HG03280 (cell line): ENCODE results near the gene MOXD1.
"Not testable (repeated sequence)": the region's sequence is repeated elsewhere in the genome, so short reads cannot be mapped to it uniquely, and the experiment has no call there.

ENCODE experiments used
- ATAC-seq: cut with Tn5 transposase; IDR thresholded peaks from one replicate; pipeline ENCODE4 v1.9.1; 2021; ENCODE audit warnings: mild to moderate bottlenecking, moderate library complexity; ENCODE audit not compliant: unreplicated experiment

The MOXD1 gene

DNA sequence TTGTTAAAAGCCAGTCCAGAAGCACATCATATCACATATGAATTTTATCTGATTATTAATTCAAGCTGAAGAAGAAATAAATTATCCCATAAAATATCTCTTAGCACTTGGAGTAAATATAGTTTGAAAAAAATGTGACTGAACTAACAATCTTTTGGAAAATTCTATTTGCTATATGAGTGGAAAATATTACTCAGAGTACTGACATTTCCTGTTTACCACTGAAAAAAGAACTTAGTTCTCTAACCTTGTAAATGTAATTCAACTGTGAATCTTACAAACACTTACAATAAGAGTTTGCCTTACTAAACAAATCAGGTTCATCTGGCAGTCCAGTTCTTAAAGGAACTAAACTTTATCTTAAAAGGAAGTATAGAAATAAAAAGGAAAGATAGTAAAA, 44.2 kb downstream of the MOXD1 start:
- ATAC-seq: no peak

DNA sequence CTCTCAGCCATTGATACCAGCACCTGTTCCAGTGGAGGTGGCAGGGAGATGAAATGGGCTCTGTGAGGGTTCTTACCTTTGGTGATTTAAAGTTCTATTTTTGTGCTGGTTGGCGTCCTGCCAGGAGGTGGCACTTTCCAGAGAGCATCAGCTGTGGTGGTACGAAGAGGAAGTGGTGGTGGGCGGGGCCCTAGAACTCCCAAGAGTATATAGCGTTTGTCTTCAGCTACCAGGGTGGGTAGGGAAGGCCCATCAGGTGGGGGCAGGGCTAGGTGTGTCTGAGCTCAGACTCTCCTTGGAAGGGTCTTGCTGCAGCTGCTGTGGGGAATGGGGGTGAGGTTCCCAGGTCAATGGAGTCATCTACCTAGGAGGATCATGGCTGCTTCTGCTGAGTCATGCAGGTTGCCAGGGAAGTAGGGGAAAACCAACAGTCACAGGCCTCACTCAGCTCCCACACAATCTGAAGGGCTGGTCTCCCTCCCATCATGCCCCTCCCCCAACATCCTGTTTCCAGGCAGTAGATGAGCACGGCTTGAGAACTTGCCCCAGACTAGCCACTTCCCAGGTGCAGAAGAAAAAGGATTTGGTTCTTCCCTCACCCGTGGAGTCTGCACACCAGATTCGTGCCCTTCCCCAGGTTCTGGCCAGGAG, 46.6 kb downstream of the MOXD1 start:
- ATAC-seq: no peak

DNA sequence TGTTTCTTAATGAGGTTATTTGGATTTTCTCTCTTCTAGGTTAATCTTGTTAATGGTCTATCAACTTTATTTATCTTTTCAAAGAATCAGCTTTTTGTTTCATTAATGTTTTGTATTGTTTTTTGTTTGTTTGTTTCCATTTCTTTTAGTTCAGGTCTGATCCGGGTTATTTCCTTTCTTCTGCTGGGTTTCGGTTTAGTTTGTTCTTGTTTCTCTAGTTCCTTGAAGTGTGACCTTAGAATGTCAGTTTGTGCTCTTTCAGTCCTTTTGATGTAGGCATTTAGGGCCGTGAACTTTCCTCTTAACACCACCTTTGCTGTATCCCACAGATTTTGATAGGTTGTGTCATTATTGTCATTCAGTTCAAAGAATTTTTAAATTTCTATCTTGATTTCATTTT, 49.3 kb downstream of the MOXD1 start:
- not testable (repeated sequence) for ATAC-seq

DNA sequence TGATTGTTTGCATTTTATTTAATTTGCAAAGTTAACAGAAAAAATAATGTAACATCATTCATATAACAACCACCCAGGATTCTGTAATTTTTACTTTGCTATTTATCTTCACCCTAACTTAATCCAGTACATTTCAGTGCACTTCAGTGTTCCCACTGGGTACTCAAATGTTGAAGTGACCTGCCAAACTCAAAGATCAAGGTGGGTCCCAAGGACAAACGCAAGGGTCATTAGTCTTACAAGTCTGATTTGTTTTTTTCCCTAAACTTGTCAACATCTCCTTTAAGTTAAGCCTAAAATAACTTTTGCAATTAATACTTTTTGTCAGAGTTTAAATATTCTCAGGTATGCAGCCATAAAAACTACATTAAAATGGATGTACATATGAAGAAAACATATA, 53.0 kb downstream of the MOXD1 start:
- ATAC-seq: no peak

DNA sequence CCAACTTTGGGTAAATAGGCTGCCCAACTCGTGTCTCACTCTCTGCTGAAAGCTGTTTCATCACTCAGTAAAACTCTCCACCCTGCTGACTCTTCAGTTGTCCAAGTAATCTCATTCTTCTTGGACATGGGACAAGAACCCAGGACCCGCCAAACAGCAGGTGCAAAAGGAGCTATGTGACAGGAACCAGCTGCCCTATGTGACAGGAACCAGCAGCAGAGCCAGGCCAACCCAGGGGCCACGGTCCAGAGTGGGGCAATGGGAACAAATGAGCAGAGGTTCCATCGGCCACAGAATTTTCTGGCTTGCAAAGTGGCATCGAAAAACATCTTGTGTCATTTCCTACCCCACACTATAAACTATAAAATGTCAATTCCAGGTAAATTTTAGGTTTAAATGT, 56.5 kb downstream of the MOXD1 start:
- no peak for ATAC-seq

DNA sequence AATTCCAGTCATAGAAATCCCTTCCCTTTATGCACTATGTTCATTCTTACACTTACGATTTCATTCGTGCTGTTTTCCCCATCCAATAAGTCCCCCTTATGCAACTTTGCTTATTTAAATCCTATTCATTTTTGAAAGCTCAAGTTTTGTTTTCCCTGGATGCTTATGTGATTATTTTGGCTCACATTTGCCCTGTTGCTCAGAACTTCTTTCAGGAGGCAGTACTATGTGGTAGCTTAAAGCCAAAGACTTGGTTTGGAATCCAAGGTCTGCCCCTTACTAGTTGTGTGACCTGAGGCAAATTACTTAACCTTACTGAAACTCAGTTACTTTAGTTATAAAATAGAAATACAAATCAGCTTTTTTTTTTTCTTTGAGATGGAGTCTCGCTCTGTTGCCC, 59.6 kb downstream of the MOXD1 start:
- no peak for ATAC-seq

DNA sequence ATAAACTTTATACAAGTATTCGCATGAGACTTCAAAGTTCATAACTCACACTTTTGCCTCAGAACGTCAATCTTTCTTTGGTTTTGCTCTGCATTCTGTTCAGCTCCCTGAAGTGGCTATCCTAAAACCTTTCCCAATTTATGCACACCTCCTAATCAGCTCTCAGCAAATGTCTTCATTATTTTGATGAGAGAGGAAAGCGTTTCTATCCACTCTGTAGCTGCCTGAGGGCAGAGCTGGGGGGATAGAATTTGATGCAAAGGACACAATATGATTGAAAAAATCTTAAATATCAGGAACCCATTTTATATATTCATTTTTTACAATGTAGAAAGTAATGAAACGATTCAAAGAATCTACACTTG, 66.8 kb downstream of the MOXD1 start:
- ATAC-seq: no peak

DNA sequence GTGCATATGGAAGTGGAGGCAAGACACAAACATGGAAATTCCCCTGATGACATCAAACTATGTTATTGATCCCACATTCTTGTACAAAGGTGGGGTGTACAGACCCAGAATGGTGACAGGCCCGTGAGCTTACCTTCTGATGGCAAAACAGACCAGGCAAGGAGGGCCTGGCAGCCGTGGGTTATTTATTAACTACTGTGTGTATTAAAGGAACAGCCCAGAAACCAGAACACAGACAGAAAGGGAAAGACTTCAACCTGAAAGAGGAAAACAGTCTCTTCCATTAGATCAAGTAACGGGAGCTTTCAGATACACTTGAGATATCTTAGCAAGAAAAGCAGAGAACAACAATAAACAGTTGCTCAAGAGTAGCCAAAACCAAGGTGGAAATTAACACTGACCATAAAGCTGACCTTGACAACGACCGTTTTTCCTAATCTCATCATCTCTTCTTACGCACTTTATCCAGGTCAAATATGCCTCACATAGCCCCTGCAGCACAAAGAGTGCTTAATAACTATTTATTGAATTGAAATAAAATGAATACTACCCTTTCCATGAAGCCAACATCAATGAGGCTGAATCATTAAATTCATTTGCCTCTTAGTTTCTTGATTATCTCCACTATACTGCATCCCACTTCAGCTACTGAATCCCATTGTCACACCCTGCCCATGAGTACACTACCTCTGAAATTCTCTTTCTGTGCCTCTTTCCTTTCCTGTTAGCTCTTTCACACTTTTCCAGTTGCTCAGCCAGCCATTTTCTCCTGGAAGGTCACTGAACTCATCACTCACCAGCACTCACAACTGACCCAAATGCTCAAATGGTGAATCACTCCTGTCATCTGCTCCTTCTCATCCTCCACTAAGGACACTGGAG, 67.4 kb downstream of the MOXD1 start:
- ATAC-seq: no peak

DNA sequence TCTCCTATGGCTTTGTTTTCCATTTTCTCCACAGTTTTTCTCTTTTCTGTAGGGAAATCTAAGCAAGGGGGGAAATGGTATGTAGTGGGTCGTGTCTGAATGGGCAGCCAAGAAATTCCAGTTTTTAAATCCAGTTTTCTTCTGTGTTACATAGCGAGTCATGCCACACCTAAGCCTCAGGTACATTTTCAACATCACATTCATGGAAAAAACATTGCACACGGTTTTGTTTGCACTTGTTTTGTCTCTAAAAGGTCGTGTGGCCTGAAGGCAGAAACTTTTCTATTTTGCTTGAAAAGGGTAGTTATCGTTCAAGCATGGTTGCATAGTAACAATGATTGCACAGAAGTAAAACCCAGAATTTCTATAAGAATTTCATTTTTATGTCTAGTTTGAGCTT, 70.5 kb downstream of the MOXD1 start:
- ATAC-seq: no peak

DNA sequence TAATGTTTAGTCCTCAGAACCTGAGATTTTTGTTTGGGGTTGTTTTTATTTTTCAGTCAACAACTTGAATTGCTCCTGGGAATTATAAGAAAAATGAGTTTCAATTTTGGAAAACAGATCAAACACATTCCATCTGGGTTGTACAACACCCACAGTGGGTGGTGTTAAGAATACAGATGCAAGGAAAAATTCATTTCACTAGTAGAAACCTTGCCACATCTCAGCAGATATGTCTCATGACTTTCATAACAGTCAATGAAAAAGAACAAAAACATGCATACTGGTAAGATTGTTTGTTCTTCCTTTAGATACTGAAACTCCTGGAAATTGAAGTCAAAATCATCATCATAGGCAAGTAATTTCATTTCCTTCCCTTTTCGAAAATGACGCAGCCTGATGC, 78.9 kb downstream of the MOXD1 start:
- ATAC-seq: no peak

DNA sequence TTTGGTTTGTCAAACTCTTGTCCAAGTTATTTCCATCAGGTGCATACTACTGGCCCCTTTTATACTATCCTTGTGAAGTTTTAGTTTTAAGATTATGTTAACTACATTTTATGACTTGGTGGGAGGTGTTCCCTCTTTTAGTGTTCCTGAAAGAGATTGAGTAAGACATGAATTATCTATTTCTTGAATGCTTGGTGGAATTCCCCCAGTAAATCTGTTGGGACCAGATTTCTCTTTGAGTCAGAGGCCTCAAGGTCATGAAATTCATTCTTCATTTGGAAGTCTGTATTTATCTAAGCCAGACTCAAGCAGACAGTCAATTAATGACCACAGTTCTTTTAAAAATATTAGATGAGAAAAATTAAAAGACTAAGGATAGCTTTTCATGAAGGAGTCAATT, 81.3 kb downstream of the MOXD1 start:
- no peak for ATAC-seq

DNA sequence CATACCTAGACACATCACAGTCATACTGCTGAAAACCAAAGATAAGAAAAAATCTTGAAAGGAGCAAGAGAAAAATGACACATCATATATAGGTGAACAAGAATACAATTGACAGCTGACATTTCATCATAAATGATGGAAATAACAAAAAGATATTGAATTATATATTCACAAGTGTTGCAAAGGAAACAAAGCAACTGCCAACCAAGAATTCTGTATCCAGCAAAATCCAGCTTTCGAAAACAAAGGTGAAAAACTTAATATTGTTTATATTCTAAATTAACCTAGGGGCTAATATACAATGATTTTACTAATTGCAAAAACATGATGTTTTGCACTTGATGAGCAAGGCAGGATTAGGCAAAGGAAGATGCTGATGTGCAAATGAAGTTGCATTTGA, 84.3 kb downstream of the MOXD1 start:
- no peak for ATAC-seq

DNA sequence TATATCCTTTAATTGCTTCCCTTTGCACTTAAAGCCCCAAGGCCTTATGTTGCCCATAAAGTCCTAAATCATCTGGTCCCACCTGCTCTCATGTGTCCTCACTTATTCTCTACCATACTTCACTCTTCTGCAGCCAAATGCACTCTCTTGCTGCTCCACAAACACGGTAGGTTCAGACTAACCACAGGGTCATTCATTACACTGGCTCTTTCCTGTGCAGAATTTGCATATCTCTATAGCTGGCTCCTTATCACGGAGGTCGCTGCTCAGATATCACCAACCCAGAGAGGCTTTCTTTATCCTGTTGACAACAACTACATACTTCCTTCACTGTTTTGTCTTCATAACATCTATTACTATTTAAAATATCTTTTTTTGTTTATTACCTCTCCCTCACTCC, 86.8 kb downstream of the MOXD1 start:
- no peak for ATAC-seq

DNA sequence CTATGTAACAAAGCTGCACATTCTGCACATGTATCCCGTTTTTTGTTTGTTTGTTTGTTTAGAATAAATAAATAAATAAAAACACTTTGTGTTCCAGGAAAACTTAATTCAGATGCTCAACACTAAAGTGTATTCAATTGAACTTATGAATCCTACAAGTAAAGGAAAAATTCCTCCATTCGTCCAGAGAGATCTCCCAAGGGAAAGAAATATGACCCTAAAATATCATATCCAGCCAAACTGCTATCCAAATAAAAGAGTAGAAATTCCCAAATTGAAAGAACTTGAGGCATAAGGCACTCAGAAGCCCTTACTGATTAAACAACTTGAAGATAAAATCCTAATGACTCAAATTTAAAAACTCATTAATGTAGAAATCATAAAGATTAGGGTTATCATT, 90.4 kb downstream of the MOXD1 start:
- no peak for ATAC-seq

DNA sequence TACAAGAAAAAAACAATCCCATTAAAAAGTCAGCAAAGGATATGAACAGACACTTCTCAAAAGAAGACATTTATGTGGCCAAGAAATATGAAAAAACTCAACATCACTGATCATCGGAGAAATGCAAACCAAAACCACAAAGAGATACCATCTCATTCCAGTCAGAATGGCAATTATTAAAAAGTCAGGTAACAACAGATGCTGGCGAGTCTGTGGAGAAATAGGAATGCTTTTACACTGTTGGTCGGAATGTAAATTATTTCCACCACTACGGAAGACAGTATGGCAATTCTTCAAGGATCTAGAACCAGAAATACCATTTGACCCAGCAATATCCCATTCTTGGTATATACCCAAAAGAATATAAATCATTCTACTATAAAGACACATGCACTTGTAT, 91.1 kb downstream of the MOXD1 start:
- not testable (repeated sequence) for ATAC-seq

DNA sequence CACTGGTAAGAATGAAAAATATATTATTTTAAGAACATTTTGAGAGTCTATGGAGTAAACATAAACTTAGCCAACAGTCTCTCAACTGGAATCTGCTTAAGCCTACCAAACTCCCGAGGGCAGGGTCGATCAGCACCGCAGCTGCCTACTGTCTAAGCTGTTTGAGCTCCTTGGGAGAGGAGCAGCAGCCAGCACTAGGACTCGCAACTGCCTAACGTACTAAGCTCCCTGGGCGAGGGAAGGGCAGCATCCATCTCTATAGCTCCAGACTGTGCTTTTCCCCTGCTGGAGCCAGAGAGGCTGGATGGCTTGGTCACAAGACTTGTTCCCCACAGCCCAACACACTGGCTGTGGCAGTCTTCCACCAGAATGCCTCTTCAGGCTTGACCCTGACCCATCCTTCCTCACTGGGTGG, 96.4 kb downstream of the MOXD1 start:
- no peak for ATAC-seq

DNA sequence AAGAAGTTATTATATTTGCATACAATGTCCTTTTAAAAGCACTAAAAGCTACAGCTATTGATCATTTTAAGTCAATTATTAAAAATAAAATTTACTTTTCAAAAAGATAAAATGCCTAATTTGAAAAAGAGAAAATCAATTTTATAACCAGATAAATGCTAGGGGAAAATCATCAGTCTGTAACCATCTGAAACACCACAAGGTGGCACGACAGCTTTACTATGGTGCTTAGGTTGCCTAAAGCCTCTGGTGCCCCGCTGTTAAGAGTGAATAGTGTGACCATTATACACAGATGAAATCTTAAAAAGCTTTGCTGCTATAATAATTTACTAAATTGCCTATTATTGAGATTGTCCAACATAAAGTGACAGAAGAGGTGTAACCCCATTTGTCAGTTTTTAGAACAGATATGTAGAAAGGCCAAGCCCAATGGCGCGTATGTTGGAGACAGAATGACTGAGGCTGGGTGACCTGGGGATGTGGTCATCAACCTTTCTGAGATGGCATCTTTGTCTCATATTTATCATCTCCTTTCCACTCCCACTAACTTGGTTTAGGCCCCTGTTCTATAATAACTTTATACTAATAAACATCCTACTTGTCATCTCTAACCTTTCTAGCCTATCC, 100.8 kb downstream of the MOXD1 start:
- ATAC-seq: peak; percentile 82

DNA sequence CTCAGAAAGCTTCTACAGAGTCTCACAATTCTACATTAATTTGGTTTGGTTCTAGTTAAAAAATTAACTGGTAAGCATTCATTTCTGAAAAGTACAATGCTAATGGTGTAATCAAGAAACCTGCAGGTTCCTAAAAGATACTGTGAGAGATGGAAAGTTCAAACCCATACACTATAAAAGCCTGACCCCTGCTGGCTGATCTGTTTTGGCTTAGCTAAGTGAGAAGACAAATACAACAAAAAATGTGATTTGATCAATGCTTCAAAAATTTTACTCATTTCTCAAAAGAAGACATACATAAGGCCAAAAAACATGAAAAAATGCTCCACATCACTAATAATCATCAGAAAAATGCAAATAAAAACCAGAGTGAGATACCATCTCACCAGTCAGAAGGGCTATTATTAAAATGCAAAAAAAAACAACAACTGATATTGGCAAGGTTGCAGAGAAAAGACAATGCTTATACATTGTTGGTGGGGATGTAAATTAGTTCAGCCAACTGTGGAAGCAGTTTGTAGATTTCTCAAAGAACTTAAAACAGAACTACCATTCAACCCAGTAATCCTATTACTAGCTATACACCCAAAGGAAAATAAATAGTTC, 102.8 kb downstream of the MOXD1 start:
- ATAC-seq: peak; percentile 60

DNA sequence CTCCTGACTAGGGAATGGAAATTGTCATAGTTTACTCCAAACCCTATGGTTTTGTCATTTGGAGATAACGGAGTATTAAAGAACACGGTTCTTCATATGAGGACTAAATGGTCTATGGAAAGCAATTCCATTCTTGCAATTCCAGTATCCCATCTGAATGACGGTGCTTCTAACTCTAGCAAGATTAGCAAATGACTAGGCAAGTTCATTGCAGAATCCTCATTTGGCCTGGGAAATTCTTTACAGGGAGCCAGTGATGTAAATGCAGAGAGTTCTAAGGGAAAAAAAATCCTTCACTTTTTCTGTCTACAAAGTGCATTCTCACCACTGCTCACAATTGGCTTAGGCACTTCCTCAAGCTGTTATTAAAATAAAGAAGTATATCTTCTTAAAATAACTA, 111.5 kb downstream of the MOXD1 start:
- ATAC-seq: no peak

DNA sequence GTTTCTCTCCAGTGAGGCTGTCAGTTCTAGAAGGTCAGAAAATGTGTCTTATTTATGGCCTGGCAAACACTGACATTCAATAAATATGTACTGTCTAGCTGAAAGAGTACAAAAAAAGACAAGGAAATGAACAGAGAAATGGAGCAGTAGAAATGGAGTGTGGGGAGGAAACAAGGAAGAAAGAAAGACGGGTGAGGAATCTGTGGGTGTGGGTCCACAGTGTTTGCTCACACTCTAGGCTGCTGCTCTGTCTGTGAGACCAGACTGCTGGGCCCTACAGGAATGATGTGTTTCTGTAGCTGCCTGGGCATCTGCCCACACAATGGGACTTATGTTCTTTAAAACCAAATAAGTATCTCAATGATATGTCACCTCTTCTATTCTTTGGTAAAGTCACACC, 114.2 kb downstream of the MOXD1 start:
- ATAC-seq: no peak

DNA sequence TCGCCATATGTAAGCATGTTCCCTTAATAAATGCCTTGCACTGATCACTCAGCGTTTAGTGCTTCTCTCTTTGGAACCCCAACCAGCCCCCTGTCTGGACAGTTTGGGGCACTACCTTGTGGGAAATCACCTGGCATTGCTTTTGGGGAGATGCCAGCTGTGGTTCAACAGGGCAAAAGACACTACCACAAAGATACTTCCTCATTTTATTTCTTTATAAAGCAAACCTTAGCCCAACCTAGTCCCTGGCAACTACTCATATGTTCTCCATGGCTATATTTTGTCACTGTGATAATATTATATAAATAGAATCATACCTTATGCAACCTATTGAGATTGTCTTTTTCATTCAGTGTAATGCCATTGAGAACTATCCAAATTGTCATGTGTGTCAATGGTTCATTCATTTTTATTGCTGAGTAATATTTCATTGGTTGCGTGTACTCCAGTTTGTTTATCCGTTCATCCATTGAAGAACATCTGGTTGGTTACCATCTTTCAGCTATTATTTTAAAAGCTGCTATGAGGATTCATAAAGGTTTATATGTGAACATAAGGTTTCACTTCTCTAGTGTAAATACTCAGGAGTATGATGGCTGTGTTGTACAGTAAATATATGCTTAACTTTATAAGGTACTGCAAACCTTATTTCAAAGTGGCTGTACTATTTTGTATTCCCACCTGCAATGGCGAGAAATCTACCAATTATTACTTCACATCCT, 114.8 kb downstream of the MOXD1 start:
- no peak for ATAC-seq
